Measurements from ENCODE around the gene MT2A. TPM values are rescaled to one million over a fixed set of nuclear protein-coding genes. Genes with fewer than 3 reads are reported as not detected.

The MT2A gene
- total and polyA plus RNA-seq, 7 donors: 37.5 to 968 (median 161) TPM

DNA sequence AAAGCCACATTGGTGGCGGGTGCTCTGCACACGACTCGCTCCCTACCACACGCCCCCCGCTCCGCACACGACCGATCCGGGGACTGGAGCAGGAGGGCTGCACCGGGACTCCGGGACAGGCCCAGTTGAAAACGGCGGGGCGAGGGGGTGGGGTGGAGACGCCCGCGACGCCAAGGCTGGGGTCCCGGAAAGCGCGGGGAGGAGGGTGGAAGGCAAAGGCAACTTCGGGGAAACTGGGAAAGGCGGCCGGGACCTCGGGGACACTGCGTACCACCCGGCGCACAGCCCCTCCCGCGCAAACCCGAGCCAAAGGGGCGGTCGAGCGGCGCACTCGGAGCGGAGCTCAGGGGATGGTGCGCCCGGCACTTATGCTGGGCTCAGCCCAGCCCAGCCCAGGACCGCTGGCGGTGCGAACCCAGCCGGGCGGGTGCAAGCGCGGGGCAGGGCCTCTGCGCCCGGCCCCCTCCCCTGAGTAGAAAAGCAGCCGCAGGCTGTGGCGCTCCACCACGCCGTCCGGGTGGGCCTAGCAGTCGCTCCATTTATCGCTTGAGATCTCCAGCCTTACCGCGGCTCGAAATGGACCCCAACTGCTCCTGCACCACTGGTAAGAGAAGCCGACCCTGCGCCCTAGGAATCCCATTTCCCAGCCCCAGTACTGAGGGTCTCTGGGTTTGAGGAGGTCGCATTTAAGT, 23.9 kb downstream of the MT2A start, which contains the start of gene MT1M:
Gene MT1M, plus strand, starts transcription at position 504 of the 692 bp plus-strand sequence. Its CDS starts 73 bp downstream, at position 577.
- TF ChIP-seq POLR2A (IDR thresholded peaks at IDR 0.05) (peak; percentile 28 to 44), POLR2AphosphoS5 (IDR thresholded peaks at IDR 0.05) (peak; percentile 52 to 81 (median 78)), EP300 (IDR thresholded peaks at IDR 0.05) (peak in 3 of 4 donors; percentile 53 to 92 (median 67))
- TF ChIP-seq, protein P1, sequence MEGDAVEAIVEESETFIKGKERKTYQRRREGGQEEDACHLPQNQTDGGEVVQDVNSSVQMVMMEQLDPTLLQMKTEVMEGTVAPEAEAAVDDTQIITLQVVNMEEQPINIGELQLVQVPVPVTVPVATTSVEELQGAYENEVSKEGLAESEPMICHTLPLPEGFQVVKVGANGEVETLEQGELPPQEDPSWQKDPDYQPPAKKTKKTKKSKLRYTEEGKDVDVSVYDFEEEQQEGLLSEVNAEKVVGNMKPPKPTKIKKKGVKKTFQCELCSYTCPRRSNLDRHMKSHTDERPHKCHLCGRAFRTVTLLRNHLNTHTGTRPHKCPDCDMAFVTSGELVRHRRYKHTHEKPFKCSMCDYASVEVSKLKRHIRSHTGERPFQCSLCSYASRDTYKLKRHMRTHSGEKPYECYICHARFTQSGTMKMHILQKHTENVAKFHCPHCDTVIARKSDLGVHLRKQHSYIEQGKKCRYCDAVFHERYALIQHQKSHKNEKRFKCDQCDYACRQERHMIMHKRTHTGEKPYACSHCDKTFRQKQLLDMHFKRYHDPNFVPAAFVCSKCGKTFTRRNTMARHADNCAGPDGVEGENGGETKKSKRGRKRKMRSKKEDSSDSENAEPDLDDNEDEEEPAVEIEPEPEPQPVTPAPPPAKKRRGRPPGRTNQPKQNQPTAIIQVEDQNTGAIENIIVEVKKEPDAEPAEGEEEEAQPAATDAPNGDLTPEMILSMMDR (IDR thresholded peaks at IDR 0.05): no peak
- peak; percentile 83 for DNase-seq
- Histone ChIP-seq H3K27ac (peak within 1 kb of the TSS; percentile 70 to 73 (median 72)), H3K9me3 (no peaks in the 10 kb centered on the region), H3K4me3 (peak within 1 kb of the TSS; percentile 37 to 54 (median 52)), H3K27me3 (peaks cover 6 to 39% (median 24%) of the 10 kb centered on the region in 3 donors), H3K36me3 (no peaks in the 10 kb centered on the region), H3K4me1 (peaks cover 0 to 31% (median 26%) of the 10 kb centered on the region in 4 donors)
- intact Hi-C loops (cut with DNase I): no loop called here
- WGBS, 2 donors: 1% methylated on average over 61 of the region's 61 CpGs

DNA sequence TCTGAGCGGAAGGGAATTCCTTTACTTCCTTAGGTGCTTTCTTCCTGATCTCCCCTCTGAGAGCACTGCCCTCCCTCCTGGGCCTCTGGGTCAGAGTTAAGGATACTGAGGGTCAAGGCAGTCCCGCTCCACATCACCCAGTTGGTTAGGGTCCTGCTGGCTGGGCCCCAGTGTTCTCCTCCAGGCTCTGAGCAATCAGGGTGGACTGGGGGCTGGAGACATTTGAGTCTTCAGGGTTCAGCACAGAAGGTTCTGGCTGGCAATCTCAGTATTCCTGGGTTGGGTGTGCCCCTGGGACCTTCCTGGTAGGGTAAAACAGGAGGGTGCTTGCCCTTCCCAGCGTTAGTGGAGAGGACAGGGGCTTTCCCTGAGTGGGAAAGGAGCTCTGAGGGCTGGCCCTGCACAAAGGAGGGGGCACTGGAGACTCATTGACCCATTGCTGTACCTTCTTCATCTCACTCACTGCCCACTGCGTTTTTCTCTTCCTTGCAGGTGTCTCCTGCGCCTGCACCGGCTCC, 24.5 kb downstream of the MT2A start:
- WGBS, 2 donors: 34 to 41% methylated on average over 6 of the region's 6 CpGs

GRCh38 chr16:56633535-56633934, 25.2 kb downstream of the MT2A start:
- WGBS, 2 donors: 50 to 63% methylated on average over 7 of the region's 7 CpGs
- TF ChIP-seq EP300 (IDR thresholded peaks at IDR 0.05) (no peak), POLR2A (IDR thresholded peaks at IDR 0.05) (no peak), POLR2AphosphoS5 (IDR thresholded peaks at IDR 0.05) (no peak)
- TF ChIP-seq, protein P1 (IDR thresholded peaks at IDR 0.05): no peak
- peaks cover 7 to 52% (median 36%) of the 10 kb centered on the region in 3 donors for H3K27me3 ChIP-seq

More for the DNA sequence above, 24.5 kb downstream of the MT2A start:
- peak overlapping the region; percentile 37 to 54 (median 52) for H3K4me3 ChIP-seq
- no peaks in the 10 kb centered on the region for H3K9me3 ChIP-seq
- H3K4me1 ChIP-seq: peaks cover 0 to 31% (median 25%) of the 10 kb centered on the region in 4 donors
- no peak for TF ChIP-seq POLR2A (IDR thresholded peaks at IDR 0.05)
- TF ChIP-seq POLR2AphosphoS5 (IDR thresholded peaks at IDR 0.05): no peak
- TF ChIP-seq, protein P1 (IDR thresholded peaks at IDR 0.05): no peak
- TF ChIP-seq EP300 (IDR thresholded peaks at IDR 0.05): no peak
- no peaks in the 10 kb centered on the region for H3K36me3 ChIP-seq
- H3K27ac ChIP-seq: peak overlapping the region; percentile 70 to 73 (median 72)
- intact Hi-C loops (cut with DNase I): no loop called here
- peaks cover 6 to 45% (median 30%) of the 10 kb centered on the region in 3 donors for H3K27me3 ChIP-seq
- DNase-seq: no peak

DNA sequence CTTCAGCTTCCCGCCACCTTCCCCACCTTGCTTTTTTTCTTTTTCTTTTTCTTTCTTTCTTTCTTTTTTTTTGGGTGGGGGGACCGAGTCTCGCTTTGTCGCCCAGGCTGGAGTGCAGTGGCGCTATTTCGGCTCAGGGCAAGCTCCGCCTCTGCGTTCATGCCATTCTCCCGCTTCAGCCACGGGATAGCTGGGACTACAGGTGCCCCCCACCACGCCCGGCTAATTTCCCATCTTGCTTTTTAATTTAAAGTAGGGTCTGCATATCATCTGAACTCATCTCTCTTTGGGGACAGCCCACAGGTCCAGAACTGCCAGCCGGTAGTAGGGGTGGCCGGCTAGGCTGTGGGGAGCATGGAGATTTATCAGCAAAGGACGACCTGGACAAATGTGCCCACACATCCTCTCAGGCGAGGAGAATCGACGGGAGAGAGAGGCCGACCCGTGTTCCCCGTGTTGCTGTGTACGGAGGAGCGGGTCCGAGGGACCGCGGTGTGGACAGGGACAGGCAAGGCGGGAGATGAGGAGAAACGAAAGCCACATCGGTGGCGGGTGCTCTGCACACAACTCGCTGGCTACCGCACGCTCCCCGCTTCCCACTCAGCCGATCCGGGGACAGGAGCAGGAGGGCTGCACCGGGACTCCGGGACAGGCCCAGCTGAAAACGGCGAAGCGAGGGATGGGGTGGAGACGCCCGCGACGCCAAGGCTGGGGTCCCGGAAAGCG, 26.5 kb downstream of the MT2A start:
- intact Hi-C loops (cut with DNase I): no loop called here
- 27 to 57% methylated on average over 47 of the region's 47 CpGs for WGBS, 2 donors
- TF ChIP-seq, protein P1 (IDR thresholded peaks at IDR 0.05): no peak
- TF ChIP-seq POLR2AphosphoS5 (IDR thresholded peaks at IDR 0.05) (no peak), POLR2A (IDR thresholded peaks at IDR 0.05) (no peak), EP300 (IDR thresholded peaks at IDR 0.05) (no peak)
- DNase-seq: no peak
- H3K9me3 ChIP-seq: no peaks in the 10 kb centered on the region
- H3K4me3 ChIP-seq: peak overlapping the region in 3 of 4 donors; percentile 5 to 32 (median 15)
- peaks cover 0 to 45% (median 35%) of the 10 kb centered on the region in 4 donors for H3K4me1 ChIP-seq
- no peaks in the 10 kb centered on the region for H3K36me3 ChIP-seq
- H3K27me3 ChIP-seq: peaks cover 14 to 65% (median 48%) of the 10 kb centered on the region in 3 donors
- H3K27ac ChIP-seq: no peak overlapping the region

More at GRCh38 chr16:56633535-56633934, 25.2 kb downstream of the MT2A start:
- no peak for DNase-seq
- Histone ChIP-seq H3K36me3 (no peaks in the 10 kb centered on the region), H3K9me3 (no peaks in the 10 kb centered on the region), H3K4me3 (peak overlapping the region; percentile 4 to 54 (median 52)), H3K27ac (peak overlapping the region in 2 of 4 donors; percentile 71 to 73), H3K4me1 (peaks cover 0 to 38% (median 31%) of the 10 kb centered on the region in 4 donors)
- intact Hi-C loops (cut with DNase I): no loop called here

All from sigmoid colon (tissue), 7 donors.